GM23338 (cell line): ENCODE results near the gene LRP1B. TPM values are rescaled to one million over a fixed set of nuclear protein-coding genes. Genes with fewer than 3 reads are reported as not detected.

Experiments used
- ATAC-seq: fragments of 200-7000 bp; cut with Tn5 transposase; 3 replicates; pipeline ENCODE4 v1.9.1; 2020
- DNase-seq: peaks from one replicate; pipeline ENCODE4 v3.0.0-alpha.2; 2015; ENCODE audit warnings: low spot score
- H2AFZ ChIP-seq: fragments of 200-600 bp; sonication (generic); 2 replicates; pipeline ENCODE4 v1.8.0; 2016; ENCODE audit warnings: antibody characterized with exemption, mild to moderate bottlenecking, moderate library complexity
- H3F3A ChIP-seq: fragments of 200-600 bp; sonication (generic); replicated peaks from 2 replicates; pipeline ENCODE4 v1.8.0; 2017; ENCODE audit warnings: antibody characterized with exemption, mixed run types, low read depth
- H3K27ac ChIP-seq: fragments of 200-600 bp; sonication (generic); 2 replicates; pipeline ENCODE4 v1.6.1; 2016; ENCODE audit warnings: low read depth
- H3K27me3 ChIP-seq: fragments of 200-600 bp; sonication (generic); 2 replicates; pipeline ENCODE4 v1.8.0; 2016; ENCODE audit warnings: mild to moderate bottlenecking, mixed run types, moderate library complexity; ENCODE audit not compliant: insufficient read depth
- H3K36me3 ChIP-seq: fragments of 200-600 bp; sonication (generic); 2 replicates; pipeline ENCODE4 v1.8.0; 2016; ENCODE audit warnings: mild to moderate bottlenecking; ENCODE audit not compliant: insufficient read depth
- H3K4me1 ChIP-seq: fragments of 200-600 bp; sonication (generic); 2 replicates; pipeline ENCODE4 v1.8.0; 2016; ENCODE audit warnings: mild to moderate bottlenecking, moderate library complexity; ENCODE audit not compliant: insufficient read depth
- H3K4me2 ChIP-seq: fragments of 200-600 bp; sonication (generic); 2 replicates; pipeline ENCODE4 v1.7.1; 2017; ENCODE audit warnings: mixed run types
- H3K4me3 ChIP-seq: fragments of 200-600 bp; sonication (generic); 2 replicates; pipeline ENCODE4 v1.6.1; 2016; ENCODE audit warnings: mixed run types
- H3K79me2 ChIP-seq: fragments of 200-600 bp; sonication (generic); replicated peaks from 2 replicates; pipeline ENCODE4 v1.8.0; 2017; ENCODE audit warnings: mild to moderate bottlenecking; ENCODE audit not compliant: insufficient read depth
- H3K9me2 ChIP-seq: fragments of 200-600 bp; sonication (generic); 2 replicates; pipeline ENCODE4 v1.8.0; 2017; ENCODE audit not compliant: insufficient read depth
- H4K20me1 ChIP-seq: fragments of 200-600 bp; sonication (generic); replicated peaks from 2 replicates; pipeline ENCODE4 v1.8.0; 2017; ENCODE audit warnings: mild to moderate bottlenecking; ENCODE audit not compliant: insufficient read depth
- H3K27ac Mint-ChIP-seq: 2 replicates; pipeline ENCODE4 v1.8.0; 2020; ENCODE audit warnings: inconsistent platforms, mild to moderate bottlenecking, moderate library complexity, mixed read lengths
- H3K27me3 Mint-ChIP-seq: 3 replicates; pipeline ENCODE4 v1.8.0; 2022; ENCODE audit warnings: low read depth, mild to moderate bottlenecking, moderate library complexity, mixed read lengths, inconsistent platforms; ENCODE audit not compliant: insufficient read depth, poor library complexity
- H3K36me3 Mint-ChIP-seq: 3 replicates; pipeline ENCODE4 v1.8.0; 2021; ENCODE audit warnings: low read depth, mild to moderate bottlenecking, inconsistent platforms, moderate library complexity, mixed read lengths
- H3K4me1 Mint-ChIP-seq: 3 replicates; pipeline ENCODE4 v1.8.0; 2020; ENCODE audit warnings: mild to moderate bottlenecking, inconsistent platforms, mixed read lengths
- H3K4me3 Mint-ChIP-seq: 3 replicates; pipeline ENCODE4 v1.8.0; 2021; ENCODE audit warnings: moderate library complexity, mild to moderate bottlenecking, inconsistent platforms, mixed read lengths
- H3K9me3 Mint-ChIP-seq: 3 replicates; pipeline ENCODE4 v1.8.0; 2020; ENCODE audit warnings: moderate library complexity, mild to moderate bottlenecking, inconsistent platforms, mixed read lengths
- CREB1 ChIP-seq: fragments of 250-450 bp; sonication (Bioruptor Pico); IDR thresholded peaks from 2 replicates; pipeline ENCODE4 v1.5.0; 2020; ENCODE audit warnings: low read depth, mild to moderate bottlenecking, moderate library complexity
- EZH2 ChIP-seq: fragments of 200-600 bp; sonication (generic); IDR thresholded peaks from one replicate; pipeline ENCODE4 v1.8.0; 2017; ENCODE audit warnings: antibody characterized with exemption, mild to moderate bottlenecking, low read depth; ENCODE audit not compliant: unreplicated experiment
- EZH2phosphoT487 ChIP-seq: fragments of 200-600 bp; sonication (generic); IDR thresholded peaks from one replicate; pipeline ENCODE4 v1.8.1; 2018; ENCODE audit warnings: antibody characterized with exemption; ENCODE audit not compliant: unreplicated experiment
- JUNB ChIP-seq: IDR thresholded peaks from one replicate; pipeline ENCODE4 v1.6.1; 2016; ENCODE audit warnings: antibody characterized with exemption; ENCODE audit not compliant: unreplicated experiment
- NANOG ChIP-seq: IDR thresholded peaks from 2 replicates; pipeline ENCODE4 v1.6.1; 2016; ENCODE audit warnings: antibody characterized with exemption, borderline replicate concordance
- POLR2AphosphoS5 ChIP-seq: IDR thresholded peaks from 2 replicates; pipeline ENCODE4 v1.6.1; 2016; ENCODE audit warnings: antibody characterized with exemption, low read depth
- STAT1 ChIP-seq: IDR thresholded peaks from one replicate; pipeline ENCODE4 v1.6.1; 2016; ENCODE audit warnings: antibody characterized with exemption; ENCODE audit not compliant: unreplicated experiment
- ZNF114 ChIP-seq: fragments of 250-450 bp; sonication (Bioruptor Pico); IDR thresholded peaks from 2 replicates; pipeline ENCODE4 v1.5.0; 2020; ENCODE audit warnings: mild to moderate bottlenecking, moderate library complexity
- ZNF331 ChIP-seq: fragments of 250-450 bp; sonication (Bioruptor Pico); IDR thresholded peaks from 2 replicates; pipeline ENCODE4 v1.5.0; 2020; ENCODE audit warnings: low read depth, mild to moderate bottlenecking, moderate library complexity
- polyA plus RNA-seq: library from polyadenylated mRNA; unstranded; fragments of >200 nt; fragmentation: Nextera tagmentation; extraction: Ambion mirVana; gene quantifications from 2 replicates; pipeline ENCODE4 v1.2.1, GENCODE V29; 2016
- total RNA-seq: library from RNA; depleted of rRNA; stranded (reverse); fragments of >200 nt; shearing (Covaris generic); gene quantifications from 2 replicates; pipeline ENCODE4 v1.2.3, GENCODE V29; 2014
- TF ChIP-seq, protein P1 (sequence below): IDR thresholded peaks from one replicate; pipeline ENCODE4 v1.6.1; 2018; ENCODE audit warnings: antibody characterized with exemption; ENCODE audit not compliant: unreplicated experiment
- TF ChIP-seq, protein P2 (sequence below): fragments of 250-450 bp; sonication (Bioruptor Pico); IDR thresholded peaks from 2 replicates; pipeline ENCODE4 v1.5.0; 2020; ENCODE audit warnings: mild to moderate bottlenecking, moderate library complexity
- TF ChIP-seq, protein P3 (sequence below): IDR thresholded peaks from 2 replicates; pipeline ENCODE4 v1.6.1; 2016; ENCODE audit warnings: antibody characterized with exemption
- TF ChIP-seq, protein P4 (sequence below), 2 experiments: fragments of 200-600 bp in 1 of 2; sonication (generic) in 1 of 2; conservative IDR thresholded peaks; 2 replicates each; pipeline versions ENCODE4 v1.5.1 to v1.6.1; 2016 to 2017; ENCODE audit warnings: antibody characterized with exemption in 2 of 2, low read depth in 2 of 2, mild to moderate bottlenecking in 2 of 2, moderate library complexity in 1 of 2

LRP1B gene
- total and polyA plus RNA-seq, 2 experiments from 2014 or later = 0.15 to 0.97 TPM

DNA sequence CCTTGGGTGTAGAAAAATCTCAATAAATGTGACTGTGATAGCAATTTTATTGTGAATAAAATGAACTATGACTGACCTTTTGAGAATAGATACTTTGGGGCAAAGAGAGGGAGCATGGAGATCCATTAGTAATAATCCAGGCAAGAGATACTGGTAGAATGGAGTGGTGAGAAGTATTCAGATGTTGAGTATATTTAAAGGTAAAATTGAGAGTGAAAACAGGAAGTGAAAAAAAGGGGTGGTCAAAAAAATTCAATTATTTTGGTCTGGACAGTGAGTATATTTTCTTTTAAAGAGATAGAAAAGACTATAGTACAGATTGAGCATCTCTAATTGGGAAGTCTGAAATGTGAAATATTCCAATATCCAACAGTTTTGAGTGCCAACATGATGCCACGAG is 1835.0 kb downstream of the LRP1B start:
- Histone ChIP-seq H4K20me1 (no peaks in the 10 kb centered on the region), H2AFZ (no peak overlapping the region), H3K4me1 (no peaks in the 10 kb centered on the region), H3K27ac (no peak overlapping the region), H3K27me3 (no peaks in the 10 kb centered on the region), H3K4me3 (no peak overlapping the region), H3K4me2 (no peak overlapping the region), H3K36me3 (no peaks in the 10 kb centered on the region), H3K9me2 (no peaks in the 10 kb centered on the region), H3K79me2 (no peaks in the 10 kb centered on the region), H3F3A (no peaks in the 10 kb centered on the region)
- TF ChIP-seq, protein P1, sequence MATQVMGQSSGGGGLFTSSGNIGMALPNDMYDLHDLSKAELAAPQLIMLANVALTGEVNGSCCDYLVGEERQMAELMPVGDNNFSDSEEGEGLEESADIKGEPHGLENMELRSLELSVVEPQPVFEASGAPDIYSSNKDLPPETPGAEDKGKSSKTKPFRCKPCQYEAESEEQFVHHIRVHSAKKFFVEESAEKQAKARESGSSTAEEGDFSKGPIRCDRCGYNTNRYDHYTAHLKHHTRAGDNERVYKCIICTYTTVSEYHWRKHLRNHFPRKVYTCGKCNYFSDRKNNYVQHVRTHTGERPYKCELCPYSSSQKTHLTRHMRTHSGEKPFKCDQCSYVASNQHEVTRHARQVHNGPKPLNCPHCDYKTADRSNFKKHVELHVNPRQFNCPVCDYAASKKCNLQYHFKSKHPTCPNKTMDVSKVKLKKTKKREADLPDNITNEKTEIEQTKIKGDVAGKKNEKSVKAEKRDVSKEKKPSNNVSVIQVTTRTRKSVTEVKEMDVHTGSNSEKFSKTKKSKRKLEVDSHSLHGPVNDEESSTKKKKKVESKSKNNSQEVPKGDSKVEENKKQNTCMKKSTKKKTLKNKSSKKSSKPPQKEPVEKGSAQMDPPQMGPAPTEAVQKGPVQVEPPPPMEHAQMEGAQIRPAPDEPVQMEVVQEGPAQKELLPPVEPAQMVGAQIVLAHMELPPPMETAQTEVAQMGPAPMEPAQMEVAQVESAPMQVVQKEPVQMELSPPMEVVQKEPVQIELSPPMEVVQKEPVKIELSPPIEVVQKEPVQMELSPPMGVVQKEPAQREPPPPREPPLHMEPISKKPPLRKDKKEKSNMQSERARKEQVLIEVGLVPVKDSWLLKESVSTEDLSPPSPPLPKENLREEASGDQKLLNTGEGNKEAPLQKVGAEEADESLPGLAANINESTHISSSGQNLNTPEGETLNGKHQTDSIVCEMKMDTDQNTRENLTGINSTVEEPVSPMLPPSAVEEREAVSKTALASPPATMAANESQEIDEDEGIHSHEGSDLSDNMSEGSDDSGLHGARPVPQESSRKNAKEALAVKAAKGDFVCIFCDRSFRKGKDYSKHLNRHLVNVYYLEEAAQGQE = no peak
- no peak for TF ChIP-seq EZH2phosphoT487
- TF ChIP-seq CREB1 (CRISPR knock-in tag) = no peak
- TF ChIP-seq, protein P2, sequence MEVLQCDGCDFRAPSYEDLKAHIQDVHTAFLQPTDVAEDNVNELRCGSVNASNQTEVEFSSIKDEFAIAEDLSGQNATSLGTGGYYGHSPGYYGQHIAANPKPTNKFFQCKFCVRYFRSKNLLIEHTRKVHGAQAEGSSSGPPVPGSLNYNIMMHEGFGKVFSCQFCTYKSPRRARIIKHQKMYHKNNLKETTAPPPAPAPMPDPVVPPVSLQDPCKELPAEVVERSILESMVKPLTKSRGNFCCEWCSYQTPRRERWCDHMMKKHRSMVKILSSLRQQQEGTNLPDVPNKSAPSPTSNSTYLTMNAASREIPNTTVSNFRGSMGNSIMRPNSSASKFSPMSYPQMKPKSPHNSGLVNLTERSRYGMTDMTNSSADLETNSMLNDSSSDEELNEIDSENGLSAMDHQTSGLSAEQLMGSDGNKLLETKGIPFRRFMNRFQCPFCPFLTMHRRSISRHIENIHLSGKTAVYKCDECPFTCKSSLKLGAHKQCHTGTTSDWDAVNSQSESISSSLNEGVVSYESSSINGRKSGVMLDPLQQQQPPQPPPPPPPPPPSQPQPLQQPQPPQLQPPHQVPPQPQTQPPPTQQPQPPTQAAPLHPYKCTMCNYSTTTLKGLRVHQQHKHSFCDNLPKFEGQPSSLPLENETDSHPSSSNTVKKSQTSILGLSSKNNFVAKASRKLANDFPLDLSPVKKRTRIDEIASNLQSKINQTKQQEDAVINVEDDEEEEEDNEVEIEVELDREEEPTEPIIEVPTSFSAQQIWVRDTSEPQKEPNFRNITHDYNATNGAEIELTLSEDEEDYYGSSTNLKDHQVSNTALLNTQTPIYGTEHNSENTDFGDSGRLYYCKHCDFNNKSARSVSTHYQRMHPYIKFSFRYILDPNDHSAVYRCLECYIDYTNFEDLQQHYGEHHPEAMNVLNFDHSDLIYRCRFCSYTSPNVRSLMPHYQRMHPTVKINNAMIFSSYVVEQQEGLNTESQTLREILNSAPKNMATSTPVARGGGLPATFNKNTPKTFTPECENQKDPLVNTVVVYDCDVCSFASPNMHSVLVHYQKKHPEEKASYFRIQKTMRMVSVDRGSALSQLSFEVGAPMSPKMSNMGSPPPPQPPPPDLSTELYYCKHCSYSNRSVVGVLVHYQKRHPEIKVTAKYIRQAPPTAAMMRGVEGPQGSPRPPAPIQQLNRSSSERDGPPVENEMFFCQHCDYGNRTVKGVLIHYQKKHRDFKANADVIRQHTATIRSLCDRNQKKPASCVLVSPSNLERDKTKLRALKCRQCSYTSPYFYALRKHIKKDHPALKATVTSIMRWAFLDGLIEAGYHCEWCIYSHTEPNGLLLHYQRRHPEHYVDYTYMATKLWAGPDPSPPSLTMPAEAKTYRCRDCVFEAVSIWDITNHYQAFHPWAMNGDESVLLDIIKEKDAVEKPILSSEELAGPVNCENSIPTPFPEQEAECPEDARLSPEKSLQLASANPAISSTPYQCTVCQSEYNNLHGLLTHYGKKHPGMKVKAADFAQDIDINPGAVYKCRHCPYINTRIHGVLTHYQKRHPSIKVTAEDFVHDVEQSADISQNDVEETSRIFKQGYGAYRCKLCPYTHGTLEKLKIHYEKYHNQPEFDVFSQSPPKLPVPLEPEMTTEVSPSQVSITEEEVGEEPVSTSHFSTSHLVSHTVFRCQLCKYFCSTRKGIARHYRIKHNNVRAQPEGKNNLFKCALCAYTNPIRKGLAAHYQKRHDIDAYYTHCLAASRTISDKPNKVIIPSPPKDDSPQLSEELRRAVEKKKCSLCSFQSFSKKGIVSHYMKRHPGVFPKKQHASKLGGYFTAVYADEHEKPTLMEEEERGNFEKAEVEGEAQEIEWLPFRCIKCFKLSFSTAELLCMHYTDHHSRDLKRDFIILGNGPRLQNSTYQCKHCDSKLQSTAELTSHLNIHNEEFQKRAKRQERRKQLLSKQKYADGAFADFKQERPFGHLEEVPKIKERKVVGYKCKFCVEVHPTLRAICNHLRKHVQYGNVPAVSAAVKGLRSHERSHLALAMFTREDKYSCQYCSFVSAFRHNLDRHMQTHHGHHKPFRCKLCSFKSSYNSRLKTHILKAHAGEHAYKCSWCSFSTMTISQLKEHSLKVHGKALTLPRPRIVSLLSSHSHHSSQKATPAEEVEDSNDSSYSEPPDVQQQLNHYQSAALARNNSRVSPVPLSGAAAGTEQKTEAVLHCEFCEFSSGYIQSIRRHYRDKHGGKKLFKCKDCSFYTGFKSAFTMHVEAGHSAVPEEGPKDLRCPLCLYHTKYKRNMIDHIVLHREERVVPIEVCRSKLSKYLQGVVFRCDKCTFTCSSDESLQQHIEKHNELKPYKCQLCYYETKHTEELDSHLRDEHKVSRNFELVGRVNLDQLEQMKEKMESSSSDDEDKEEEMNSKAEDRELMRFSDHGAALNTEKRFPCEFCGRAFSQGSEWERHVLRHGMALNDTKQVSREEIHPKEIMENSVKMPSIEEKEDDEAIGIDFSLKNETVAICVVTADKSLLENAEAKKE (CRISPR knock-in tag) = no peak
- no peak for TF ChIP-seq STAT1
- TF ChIP-seq JUNB = no peak
- TF ChIP-seq EZH2 = no peak
- TF ChIP-seq, protein P3, sequence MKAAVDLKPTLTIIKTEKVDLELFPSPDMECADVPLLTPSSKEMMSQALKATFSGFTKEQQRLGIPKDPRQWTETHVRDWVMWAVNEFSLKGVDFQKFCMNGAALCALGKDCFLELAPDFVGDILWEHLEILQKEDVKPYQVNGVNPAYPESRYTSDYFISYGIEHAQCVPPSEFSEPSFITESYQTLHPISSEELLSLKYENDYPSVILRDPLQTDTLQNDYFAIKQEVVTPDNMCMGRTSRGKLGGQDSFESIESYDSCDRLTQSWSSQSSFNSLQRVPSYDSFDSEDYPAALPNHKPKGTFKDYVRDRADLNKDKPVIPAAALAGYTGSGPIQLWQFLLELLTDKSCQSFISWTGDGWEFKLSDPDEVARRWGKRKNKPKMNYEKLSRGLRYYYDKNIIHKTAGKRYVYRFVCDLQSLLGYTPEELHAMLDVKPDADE = no peak
- no peak for TF ChIP-seq ZNF331 (CRISPR knock-in tag)
- TF ChIP-seq, protein P4, sequence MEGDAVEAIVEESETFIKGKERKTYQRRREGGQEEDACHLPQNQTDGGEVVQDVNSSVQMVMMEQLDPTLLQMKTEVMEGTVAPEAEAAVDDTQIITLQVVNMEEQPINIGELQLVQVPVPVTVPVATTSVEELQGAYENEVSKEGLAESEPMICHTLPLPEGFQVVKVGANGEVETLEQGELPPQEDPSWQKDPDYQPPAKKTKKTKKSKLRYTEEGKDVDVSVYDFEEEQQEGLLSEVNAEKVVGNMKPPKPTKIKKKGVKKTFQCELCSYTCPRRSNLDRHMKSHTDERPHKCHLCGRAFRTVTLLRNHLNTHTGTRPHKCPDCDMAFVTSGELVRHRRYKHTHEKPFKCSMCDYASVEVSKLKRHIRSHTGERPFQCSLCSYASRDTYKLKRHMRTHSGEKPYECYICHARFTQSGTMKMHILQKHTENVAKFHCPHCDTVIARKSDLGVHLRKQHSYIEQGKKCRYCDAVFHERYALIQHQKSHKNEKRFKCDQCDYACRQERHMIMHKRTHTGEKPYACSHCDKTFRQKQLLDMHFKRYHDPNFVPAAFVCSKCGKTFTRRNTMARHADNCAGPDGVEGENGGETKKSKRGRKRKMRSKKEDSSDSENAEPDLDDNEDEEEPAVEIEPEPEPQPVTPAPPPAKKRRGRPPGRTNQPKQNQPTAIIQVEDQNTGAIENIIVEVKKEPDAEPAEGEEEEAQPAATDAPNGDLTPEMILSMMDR (conservative IDR thresholded peaks at IDR 0.05; ENCODE audit: low read depth in 2 of 2) = no peak
- TF ChIP-seq ZNF114 (CRISPR knock-in tag) = no peak
- TF ChIP-seq POLR2AphosphoS5 = no peak
- TF ChIP-seq NANOG = no peak
- no peaks in the 10 kb centered on the region for H3K4me1 Mint-ChIP-seq
- no peak overlapping the region for H3K4me3 Mint-ChIP-seq
- H3K36me3 Mint-ChIP-seq = no peaks in the 10 kb centered on the region
- ATAC-seq = no peak
- no peaks in the 10 kb centered on the region for H3K9me3 Mint-ChIP-seq
- H3K27ac Mint-ChIP-seq = no peak overlapping the region
- DNase-seq = no peak
- H3K27me3 Mint-ChIP-seq = no peaks in the 10 kb centered on the region
